CD4-positive, alpha-beta memory T cell (primary cell): ENCODE data around the gene SLC8A1. TPM values are rescaled to one million over a fixed set of nuclear protein-coding genes. Genes with fewer than 3 reads are reported as not detected.

Source experiments
- CTCF ChIA-PET: fragments of 350-600 bp; sonication (Branson Sonifier 250); formaldehyde crosslinking; loops from one replicate; lab custom pipeline; 2021; ENCODE audit warnings: inconsistent platforms; ENCODE audit not compliant: partially characterized antibody; lab: Charles Lee
- POLR2A ChIA-PET: fragments of 350-600 bp; sonication (Branson Sonifier 250); formaldehyde crosslinking; loops from one replicate; lab custom pipeline; 2021; ENCODE audit not compliant: partially characterized antibody; lab: Charles Lee
- DNase-seq, 5 donors: peaks; one replicate each; pipeline versions ENCODE4 v3.0.0 to v3.0.0-alpha.2; 2020 to 2022; ENCODE audit warnings: mixed read lengths in 1 of 5
- H3K27ac ChIP-seq: one replicate; pipeline ENCODE4 v1.7.0; 2013; ENCODE audit warnings: low read depth, low read length
- H3K27me3 ChIP-seq: 2 replicates; pipeline ENCODE4 v1.7.0; 2013; ENCODE audit warnings: mild to moderate bottlenecking, low read length, moderate library complexity; ENCODE audit not compliant: insufficient read depth
- H3K36me3 ChIP-seq: 2 replicates; pipeline ENCODE4 v1.7.0; 2013; ENCODE audit warnings: mild to moderate bottlenecking, low read length, moderate library complexity; ENCODE audit not compliant: insufficient read depth
- H3K4me1 ChIP-seq: 2 replicates; pipeline ENCODE4 v1.7.0; 2013; ENCODE audit warnings: mild to moderate bottlenecking, low read length, moderate library complexity; ENCODE audit not compliant: insufficient read depth
- H3K4me3 ChIP-seq, 2 donors: one replicate each; pipeline ENCODE4 v1.7.0; 2013; ENCODE audit warnings: low read length in 2 of 2, mild to moderate bottlenecking in 1 of 2
- H3K9me3 ChIP-seq, 2 donors: one replicate each; pipeline ENCODE4 v1.7.0; 2013; ENCODE audit warnings: low read length in 2 of 2, control low read depth in 1 of 2; ENCODE audit not compliant: control insufficient read depth in 1 of 2
- H3K27ac Mint-ChIP-seq, 7 donors: one replicate each; pipeline ENCODE4 v1.8.0; 2020 to 2021; ENCODE audit warnings: mixed read lengths in 7 of 7, mild to moderate bottlenecking in 6 of 7, inconsistent platforms in 3 of 7, moderate library complexity in 3 of 7
- H3K27me3 Mint-ChIP-seq, 2 donors: one replicate each; pipeline ENCODE4 v1.8.0; 2020 to 2021; ENCODE audit warnings: mixed read lengths in 2 of 2
- H3K36me3 Mint-ChIP-seq, 2 donors: one replicate each; pipeline ENCODE4 v1.8.0; 2020 to 2021; ENCODE audit warnings: mixed read lengths in 2 of 2, inconsistent platforms in 1 of 2, mild to moderate bottlenecking in 1 of 2
- H3K4me1 Mint-ChIP-seq, 4 donors: one replicate each; pipeline ENCODE4 v1.8.0; 2020 to 2021; ENCODE audit warnings: mixed read lengths in 4 of 4, mild to moderate bottlenecking in 1 of 4
- H3K4me3 Mint-ChIP-seq, 8 donors: one replicate each; pipeline ENCODE4 v1.8.0; 2020 to 2021; ENCODE audit warnings: mixed read lengths in 8 of 8, mild to moderate bottlenecking in 7 of 8, moderate library complexity in 6 of 8, inconsistent platforms in 3 of 8
- H3K9me3 Mint-ChIP-seq, 8 donors: one replicate each; pipeline ENCODE4 v1.8.0; 2020 to 2021; ENCODE audit warnings: mixed read lengths in 8 of 8, mild to moderate bottlenecking in 5 of 8, inconsistent platforms in 3 of 8, moderate library complexity in 1 of 8
- intact Hi-C: fragments of 100-400 bp; cut with micrococcal nuclease; formaldehyde crosslinking; loops from one replicate; pipeline ENCODE4 v1.15.1; 2023
- polyA plus RNA-seq, 2 donors: library from polyadenylated mRNA; unstranded; fragments of 300-500 nt; fragmentation: Illumina TruSeq; gene quantifications; one replicate each; pipeline ENCODE4 v1.2.3, GENCODE V29; 2021
- total RNA-seq, 2 experiments: library from RNA; stranded (reverse); gene quantifications; one replicate each; pipeline ENCODE4 v1.2.3, GENCODE V29; 2021

Gene SLC8A1
- total and polyA plus RNA-seq, 4 experiments from 2014 or later = 0.36 to 0.79 TPM; not detected in 2

DNA sequence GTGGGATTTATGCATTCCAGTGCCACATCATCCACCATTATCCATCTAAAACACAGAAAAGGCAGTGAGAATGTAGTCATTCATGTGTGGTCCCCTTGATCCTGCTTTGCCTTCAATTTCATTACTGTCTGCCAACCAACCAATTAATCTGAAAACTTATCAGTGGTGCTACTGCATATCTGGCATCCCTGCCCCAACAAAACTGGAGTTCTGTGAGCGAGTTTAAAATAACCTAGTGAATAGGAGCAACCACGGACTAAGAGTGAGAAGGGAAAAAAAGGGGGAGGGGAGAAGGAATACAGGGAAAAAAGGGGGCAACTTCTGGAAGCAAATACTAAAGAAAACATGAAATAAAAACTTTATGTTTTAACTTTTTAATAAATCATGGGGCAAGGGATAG, 42.2 kb downstream of the SLC8A1 start:
- intact Hi-C loops = no loop called here
- Mint-ChIP-seq H3K4me1 (no peaks in the 10 kb centered on the region), H3K4me3 (no peak overlapping the region), H3K27me3 (no peaks in the 10 kb centered on the region), H3K27ac (no peak overlapping the region), H3K36me3 (no peaks in the 10 kb centered on the region), H3K9me3 (peaks cover 0 to 4% (median 0%) of the 10 kb centered on the region in 8 donors)
- Histone ChIP-seq H3K9me3 (no peaks in the 10 kb centered on the region), H3K4me3 (no peak overlapping the region), H3K4me1 (no peaks in the 10 kb centered on the region), H3K27ac (no peak overlapping the region), H3K36me3 (no peaks in the 10 kb centered on the region), H3K27me3 (no peaks in the 10 kb centered on the region)
- ChIA-PET POLR2A (no interaction called here), CTCF (no interaction called here)
- DNase-seq = no peak

DNA sequence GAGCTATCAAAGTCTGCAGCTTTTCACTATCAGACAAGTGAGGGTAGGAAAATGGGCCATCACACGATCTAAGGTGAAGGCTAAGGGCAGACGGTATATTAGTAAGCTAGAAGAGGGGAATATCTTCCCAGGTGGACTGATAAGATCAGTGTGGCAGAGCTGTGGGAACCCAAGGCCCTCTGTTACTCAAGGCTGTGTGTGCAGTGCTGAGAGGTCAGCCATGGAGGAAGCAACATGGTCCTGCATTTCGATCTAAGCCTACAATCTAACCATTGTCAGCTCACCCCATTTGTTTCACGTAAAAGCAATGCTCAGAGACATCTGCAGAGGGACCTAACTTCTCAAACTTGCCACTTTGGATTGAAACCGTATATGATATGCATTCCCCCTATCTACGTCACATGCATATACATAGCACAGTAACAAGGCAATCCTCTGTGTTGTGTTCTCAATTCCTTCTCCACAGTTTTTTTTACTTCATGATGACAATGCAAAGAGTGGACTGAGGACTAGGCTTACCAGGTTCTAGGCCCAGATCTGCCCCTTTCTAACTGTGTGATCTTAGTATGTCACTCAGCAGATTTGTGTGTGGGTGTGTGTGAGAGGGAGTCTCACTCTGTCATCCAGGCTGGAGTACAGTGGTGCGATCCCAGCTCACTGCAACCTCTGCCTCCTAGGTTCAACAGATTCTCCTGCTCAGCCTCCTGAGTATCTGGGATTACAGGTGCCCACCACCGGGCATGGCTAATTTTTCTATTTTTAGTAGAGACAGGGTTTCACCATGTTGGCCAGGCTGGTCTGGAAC, 45.2 kb downstream of the SLC8A1 start:
- Histone ChIP-seq H3K9me3 (no peaks in the 10 kb centered on the region), H3K36me3 (no peaks in the 10 kb centered on the region), H3K4me3 (no peak overlapping the region), H3K4me1 (no peaks in the 10 kb centered on the region), H3K27me3 (no peaks in the 10 kb centered on the region), H3K27ac (no peak overlapping the region)
- no peak overlapping the region for H3K27ac Mint-ChIP-seq
- H3K27me3 Mint-ChIP-seq = no peaks in the 10 kb centered on the region
- intact Hi-C loops = no loop called here
- no peak overlapping the region for H3K4me3 Mint-ChIP-seq
- ChIA-PET CTCF (no interaction called here), POLR2A (no interaction called here)
- H3K9me3 Mint-ChIP-seq = peaks cover 0 to 4% (median under 1%) of the 10 kb centered on the region in 8 donors
- no peaks in the 10 kb centered on the region for H3K4me1 Mint-ChIP-seq
- DNase-seq = no peak
- H3K36me3 Mint-ChIP-seq = no peaks in the 10 kb centered on the region

DNA sequence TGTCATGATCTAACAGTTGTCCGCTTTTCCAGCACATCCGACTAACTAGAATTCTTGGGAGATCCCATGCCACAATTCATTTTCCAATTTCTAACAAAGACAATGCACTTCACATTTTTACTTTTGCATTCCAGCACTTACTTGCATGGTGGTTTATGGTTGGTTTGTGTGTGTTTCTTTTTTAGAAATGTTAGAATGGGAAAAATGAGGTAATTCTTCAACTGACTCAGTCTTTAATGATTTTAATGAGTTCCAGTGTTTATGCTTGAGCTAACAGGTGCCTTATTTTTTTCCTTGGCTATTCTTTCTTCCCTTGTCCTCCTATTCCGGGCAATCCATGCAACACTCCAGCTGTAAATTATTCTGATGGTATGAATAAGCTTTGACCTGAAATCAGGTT, 46.4 kb downstream of the SLC8A1 start:
- Mint-ChIP-seq H3K4me1 (no peaks in the 10 kb centered on the region), H3K9me3 (peaks cover 0 to 8% (median 2%) of the 10 kb centered on the region in 8 donors), H3K36me3 (no peaks in the 10 kb centered on the region), H3K27me3 (peaks cover 0 to 2% of the 10 kb centered on the region in 2 donors), H3K4me3 (no peak overlapping the region), H3K27ac (no peak overlapping the region)
- no peak for DNase-seq
- CTCF ChIA-PET = no interaction called here
- POLR2A ChIA-PET = no interaction called here
- intact Hi-C loops = no loop called here
- Histone ChIP-seq H3K4me3 (no peak overlapping the region), H3K36me3 (no peaks in the 10 kb centered on the region), H3K27ac (no peak overlapping the region), H3K4me1 (no peaks in the 10 kb centered on the region), H3K27me3 (no peaks in the 10 kb centered on the region), H3K9me3 (no peaks in the 10 kb centered on the region)

DNA sequence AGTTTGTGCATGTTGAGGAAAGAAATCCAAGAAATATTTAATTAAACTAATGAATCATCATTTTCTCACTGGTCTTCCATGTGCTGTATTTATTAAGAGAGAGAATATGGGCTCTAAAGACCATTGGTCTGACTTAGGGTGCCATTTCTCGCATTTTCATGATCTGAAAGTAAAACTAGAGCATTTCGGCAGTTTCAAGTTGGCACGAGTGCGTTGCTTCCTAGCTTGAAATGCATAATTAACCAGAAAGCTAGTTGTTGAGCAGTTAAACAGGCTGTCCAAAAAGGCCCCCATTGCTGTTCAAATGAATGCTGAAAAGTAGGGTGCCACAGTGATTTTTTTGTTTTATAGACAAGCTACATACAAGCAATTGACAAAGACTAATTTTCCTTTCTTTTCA, 47.4 kb downstream of the SLC8A1 start:
- no peaks in the 10 kb centered on the region for H3K4me1 ChIP-seq
- H3K36me3 ChIP-seq = no peaks in the 10 kb centered on the region
- Mint-ChIP-seq H3K4me1 (no peaks in the 10 kb centered on the region), H3K4me3 (no peak overlapping the region), H3K36me3 (no peaks in the 10 kb centered on the region), H3K27ac (no peak overlapping the region), H3K27me3 (peaks cover 0 to 2% of the 10 kb centered on the region in 2 donors), H3K9me3 (peaks cover 0 to 12% (median 2%) of the 10 kb centered on the region in 8 donors)
- H3K27me3 ChIP-seq = no peaks in the 10 kb centered on the region
- H3K27ac ChIP-seq = no peak overlapping the region
- DNase-seq = no peak
- ChIA-PET CTCF (no interaction called here), POLR2A (no interaction called here)
- intact Hi-C loops = no loop called here
- H3K9me3 ChIP-seq = no peaks in the 10 kb centered on the region
- H3K4me3 ChIP-seq = no peak overlapping the region

DNA sequence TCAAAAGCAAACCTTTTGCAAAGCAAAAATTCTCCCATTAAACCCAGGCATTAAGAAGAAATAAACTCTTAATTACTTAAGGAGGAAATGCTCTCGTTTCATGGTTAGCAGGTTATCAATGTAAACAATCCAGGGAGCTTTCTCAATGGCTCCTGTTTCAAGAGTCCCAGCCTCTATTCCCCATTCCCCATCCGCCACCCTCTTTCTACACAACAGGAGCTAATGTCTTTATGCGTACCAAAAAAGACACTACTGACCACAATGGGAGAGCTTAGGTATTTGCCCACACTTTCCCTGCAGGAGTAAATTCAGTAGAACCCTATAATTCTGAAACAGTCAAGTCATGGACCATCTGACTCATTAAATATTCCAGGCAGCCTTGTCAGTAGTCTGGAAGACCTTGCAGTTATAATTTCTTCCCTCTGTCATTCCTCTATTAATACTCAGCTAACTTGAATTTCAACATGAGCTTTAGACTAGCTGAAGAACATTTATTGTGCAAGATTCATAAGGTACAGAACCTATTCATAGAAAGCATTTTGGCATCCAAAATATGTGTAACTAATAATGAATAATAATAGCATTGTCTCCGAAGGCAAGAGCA, 48.6 kb downstream of the SLC8A1 start:
- Mint-ChIP-seq H3K27me3 (peaks cover 0 to 2% of the 10 kb centered on the region in 2 donors), H3K4me1 (no peaks in the 10 kb centered on the region), H3K9me3 (peaks cover 0 to 12% (median 3%) of the 10 kb centered on the region in 8 donors), H3K27ac (no peak overlapping the region), H3K4me3 (no peak overlapping the region), H3K36me3 (no peaks in the 10 kb centered on the region)
- H3K9me3 ChIP-seq = no peaks in the 10 kb centered on the region
- H3K27ac ChIP-seq = no peak overlapping the region
- DNase-seq = no peak
- ChIA-PET POLR2A (no interaction called here), CTCF (no interaction called here)
- no peaks in the 10 kb centered on the region for H3K36me3 ChIP-seq
- H3K4me3 ChIP-seq = no peak overlapping the region
- no peaks in the 10 kb centered on the region for H3K27me3 ChIP-seq
- intact Hi-C loops = no loop called here
- no peaks in the 10 kb centered on the region for H3K4me1 ChIP-seq

DNA sequence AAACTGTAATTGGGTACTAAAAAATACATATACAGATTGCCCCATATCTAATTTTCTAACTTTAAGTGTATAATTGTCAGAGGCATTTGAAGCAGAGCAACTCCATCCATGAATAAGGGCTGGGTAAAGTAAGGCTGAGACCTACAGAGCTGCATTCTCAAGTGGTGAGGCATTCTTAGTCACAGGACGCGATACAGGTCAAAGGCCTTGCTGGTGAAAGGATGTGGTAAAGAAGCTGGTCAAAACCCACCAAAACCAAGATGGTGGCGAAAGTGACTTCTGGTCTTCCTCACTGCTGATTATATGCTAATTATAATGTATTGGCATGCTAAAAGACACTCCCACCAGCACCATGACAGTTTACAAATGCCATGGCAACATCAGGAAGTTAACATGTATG, 50.0 kb downstream of the SLC8A1 start:
- Mint-ChIP-seq H3K36me3 (no peaks in the 10 kb centered on the region), H3K4me3 (no peak overlapping the region), H3K27ac (no peak overlapping the region), H3K4me1 (no peaks in the 10 kb centered on the region), H3K9me3 (peaks cover 0 to 12% (median under 1%) of the 10 kb centered on the region in 8 donors), H3K27me3 (peaks cover 0 to 2% of the 10 kb centered on the region in 2 donors)
- CTCF ChIA-PET = no interaction called here
- no peaks in the 10 kb centered on the region for H3K4me1 ChIP-seq
- intact Hi-C loops = no loop called here
- no peak for DNase-seq
- POLR2A ChIA-PET = no interaction called here
- no peak overlapping the region for H3K27ac ChIP-seq
- no peaks in the 10 kb centered on the region for H3K27me3 ChIP-seq
- no peaks in the 10 kb centered on the region for H3K9me3 ChIP-seq
- H3K4me3 ChIP-seq = no peak overlapping the region
- H3K36me3 ChIP-seq = no peaks in the 10 kb centered on the region

DNA sequence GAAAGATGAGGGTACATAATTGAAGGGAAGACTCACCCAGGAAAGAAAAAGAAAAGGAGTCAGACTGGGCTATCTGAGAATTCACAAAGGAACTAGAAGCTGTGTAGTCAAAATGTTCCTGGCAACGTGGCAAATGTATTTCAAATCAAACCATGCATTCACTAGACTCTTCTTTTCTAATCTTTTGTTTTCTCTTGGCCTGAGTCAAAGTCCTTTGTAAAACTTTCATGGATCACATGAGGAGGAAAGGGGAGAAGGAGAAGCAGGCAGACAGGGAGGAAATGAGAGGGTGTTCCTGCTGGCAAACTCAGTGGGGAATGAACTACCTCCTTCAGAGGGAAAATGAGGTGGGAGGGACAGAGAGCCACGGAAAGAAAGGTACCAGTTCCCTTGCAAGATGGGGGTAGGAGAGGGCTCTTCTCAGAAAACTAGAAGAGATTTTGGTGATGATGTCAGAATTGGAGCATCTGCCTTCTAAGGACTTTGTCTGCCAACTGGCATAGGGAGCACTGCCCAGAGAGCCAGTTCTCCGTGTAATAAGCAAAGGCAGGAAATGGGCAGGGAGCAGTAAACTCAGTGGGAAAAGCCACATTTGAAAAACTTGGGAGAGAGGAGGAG, 51.4 kb downstream of the SLC8A1 start:
- peaks cover 0 to 2% of the 10 kb centered on the region in 2 donors for H3K27me3 Mint-ChIP-seq
- H3K9me3 Mint-ChIP-seq = peaks cover 0 to 12% (median 0%) of the 10 kb centered on the region in 8 donors
- H3K4me3 ChIP-seq = no peak overlapping the region
- H3K36me3 Mint-ChIP-seq = no peaks in the 10 kb centered on the region
- CTCF ChIA-PET = no interaction called here
- no peaks in the 10 kb centered on the region for H3K9me3 ChIP-seq
- no peak overlapping the region for H3K27ac ChIP-seq
- no peak overlapping the region for H3K27ac Mint-ChIP-seq
- no peak for DNase-seq
- no peak overlapping the region for H3K4me3 Mint-ChIP-seq
- POLR2A ChIA-PET = no interaction called here
- H3K4me1 ChIP-seq = no peaks in the 10 kb centered on the region
- intact Hi-C loops = no loop called here
- no peaks in the 10 kb centered on the region for H3K4me1 Mint-ChIP-seq
- no peaks in the 10 kb centered on the region for H3K27me3 ChIP-seq
- no peaks in the 10 kb centered on the region for H3K36me3 ChIP-seq
